H1 (cell line): Measurements from ENCODE around the gene MAP2K5. TPM values are rescaled to one million over a fixed set of nuclear protein-coding genes. Genes with fewer than 3 reads are reported as not detected.

Experiments used
- CTCF ChIA-PET: fragments of 300-600 bp; sonication (Branson Sonifier 250); formaldehyde crosslinking; loops from one replicate; lab custom pipeline; 2021; ENCODE audit not compliant: partially characterized antibody; lab: Charles Lee
- POLR2A ChIA-PET: fragments of 300-600 bp; sonication (Branson Sonifier 250); formaldehyde crosslinking; loops from one replicate; lab custom pipeline; 2021; ENCODE audit warnings: inconsistent platforms; ENCODE audit not compliant: partially characterized antibody; lab: Charles Lee
- DNase-seq, 2 experiments: peaks; one replicate each; pipeline versions ENCODE4 v3.0.0 to v3.0.0-alpha.2; 2010 to 2022; ENCODE audit warnings: low spot score in 2 of 2, low read depth in 1 of 2, mixed read lengths in 1 of 2
- FAIRE-seq: peaks from 2 replicates; lab custom pipeline; 2011; peaks lifted over from hg19 to GRCh38; lab: Jason Lieb, UNC
- H2AFZ ChIP-seq: 2 replicates; pipeline ENCODE4 v1.8.1; 2012; ENCODE audit warnings: low read length, inconsistent platforms
- H2AK5ac ChIP-seq: 2 replicates; pipeline ENCODE4 v1.6.1; 2013; ENCODE audit warnings: low read depth, low read length
- H2BK120ac ChIP-seq: replicated peaks from 2 replicates; pipeline ENCODE3; 2013; ENCODE audit warnings: low read depth, low read length, inconsistent platforms
- H2BK12ac ChIP-seq: 2 replicates; pipeline ENCODE4 v1.6.1; 2013; ENCODE audit warnings: low read depth, low read length
- H2BK15ac ChIP-seq: 2 replicates; pipeline ENCODE4 v1.6.1; 2013; ENCODE audit warnings: low read length
- H2BK20ac ChIP-seq: 2 replicates; pipeline ENCODE4 v1.6.1; 2013; ENCODE audit warnings: low read length
- H2BK5ac ChIP-seq: 2 replicates; pipeline ENCODE4 v1.6.1; 2013; ENCODE audit warnings: low read depth, low read length
- H3K14ac ChIP-seq: 2 replicates; pipeline ENCODE4 v1.6.1; 2013; ENCODE audit warnings: inconsistent platforms; ENCODE audit not compliant: insufficient read length
- H3K18ac ChIP-seq: 2 replicates; pipeline ENCODE4 v1.6.1; 2013; ENCODE audit warnings: low read length; ENCODE audit errors: extremely low read depth
- H3K23ac ChIP-seq: 2 replicates; pipeline ENCODE4 v1.6.1; 2013; ENCODE audit warnings: inconsistent platforms; ENCODE audit not compliant: insufficient read length
- H3K23me2 ChIP-seq: 2 replicates; pipeline ENCODE4 v1.6.1; 2013; ENCODE audit warnings: low read depth, low read length
- H3K27ac ChIP-seq: 2 replicates; pipeline ENCODE4 v1.6.1; 2011; ENCODE audit warnings: low read depth, low read length, inconsistent platforms
- H3K27me3 ChIP-seq, 4 experiments: replicated peaks in 1 of 4; 1 replicate in 1 of 4; 2 replicates in 3 of 4; pipeline versions ENCODE4 v1.6.1 to v1.8.1; 2011 to 2013; ENCODE audit warnings: low read length in 3 of 4, mild to moderate bottlenecking in 3 of 4, inconsistent platforms in 2 of 4, mixed read lengths in 2 of 4, moderate library complexity in 1 of 4; ENCODE audit not compliant: control insufficient read depth in 3 of 4, insufficient read depth in 3 of 4; ENCODE audit errors: extremely low read depth in 1 of 4
- H3K36me3 ChIP-seq, 4 experiments: 2 replicates each; pipeline versions ENCODE4 v1.6.1 to v1.8.1; 2011 to 2013; ENCODE audit warnings: mild to moderate bottlenecking in 4 of 4, low read length in 3 of 4, moderate library complexity in 2 of 4, control low read depth in 1 of 4, inconsistent platforms in 1 of 4; ENCODE audit not compliant: insufficient read depth in 4 of 4, control insufficient read depth in 2 of 4
- H3K4ac ChIP-seq: replicated peaks from 2 replicates; pipeline ENCODE3; 2013; ENCODE audit warnings: low read length, low read depth, mixed read lengths, inconsistent platforms; ENCODE audit not compliant: insufficient read length
- H3K4me1 ChIP-seq, 4 experiments: replicated peaks in 1 of 4; 1 replicate in 1 of 4; 2 replicates in 3 of 4; pipeline versions ENCODE4 v1.6.1 to v1.8.1; 2011 to 2013; ENCODE audit warnings: low read length in 3 of 4, inconsistent platforms in 2 of 4, mixed read lengths in 1 of 4; ENCODE audit not compliant: insufficient read depth in 4 of 4, control insufficient read depth in 3 of 4
- H3K4me2 ChIP-seq, 2 experiments: 2 replicates each; pipeline versions ENCODE4 v1.6.1 to v1.8.1; 2011 to 2013; ENCODE audit warnings: low read depth in 2 of 2, low read length in 2 of 2, control low read depth in 1 of 2, inconsistent platforms in 1 of 2, mild to moderate bottlenecking in 1 of 2; ENCODE audit not compliant: insufficient read depth in 1 of 2
- H3K4me3 ChIP-seq, 4 experiments: fragments of 200-600, 300-600 bp in 1 of 4; sonication (generic), shearing (Covaris generic), sonication (Bioruptor Twin) in 1 of 4; 2 replicates each; pipeline versions ENCODE4 v1.5.1 to v1.8.1; 2011 to 2016; ENCODE audit warnings: low read length in 4 of 4, low read depth in 3 of 4, control low read depth in 2 of 4, inconsistent platforms in 2 of 4, mild to moderate bottlenecking in 2 of 4, mixed read lengths in 1 of 4, moderate library complexity in 1 of 4; ENCODE audit not compliant: insufficient read depth in 2 of 4; ENCODE audit errors: extremely low read depth in 1 of 4
- H3K56ac ChIP-seq: replicated peaks from 2 replicates; pipeline ENCODE3; 2013; ENCODE audit warnings: low read depth, mild to moderate bottlenecking, mixed read lengths, low read length, inconsistent platforms; ENCODE audit not compliant: insufficient read length
- H3K79me1 ChIP-seq: 2 replicates; pipeline ENCODE4 v1.6.1; 2013; ENCODE audit warnings: low read depth, low read length, control low read depth
- H3K79me2 ChIP-seq, 2 experiments: 2 replicates each; pipeline versions ENCODE4 v1.6.1 to v1.8.1; 2012 to 2013; ENCODE audit warnings: low read length in 2 of 2, mild to moderate bottlenecking in 2 of 2, inconsistent platforms in 1 of 2; ENCODE audit not compliant: insufficient read depth in 2 of 2, control insufficient read depth in 1 of 2
- H3K9ac ChIP-seq, 4 experiments: replicated peaks in 1 of 4; 1 replicate in 1 of 4; 2 replicates in 3 of 4; pipeline versions ENCODE4 v1.6.1 to v1.8.1; 2011 to 2013; ENCODE audit warnings: low read depth in 3 of 4, low read length in 3 of 4, control low read depth in 2 of 4, mild to moderate bottlenecking in 2 of 4, moderate library complexity in 2 of 4, inconsistent platforms in 1 of 4; ENCODE audit errors: extremely low read depth in 1 of 4
- H3K9me3 ChIP-seq, 2 experiments: 2 replicates each; pipeline versions ENCODE4 v1.6.1 to v1.8.1; 2012 to 2013; ENCODE audit warnings: mild to moderate bottlenecking in 2 of 2, moderate library complexity in 2 of 2, control low read depth in 1 of 2, inconsistent platforms in 1 of 2, low read depth in 1 of 2, low read length in 1 of 2, mixed read lengths in 1 of 2; ENCODE audit not compliant: insufficient read depth in 2 of 2
- H4K20me1 ChIP-seq, 2 experiments: replicated peaks in 1 of 2; 2 replicates each; pipeline versions ENCODE3 to v1.8.1; 2011 to 2013; ENCODE audit warnings: inconsistent platforms in 2 of 2, low read length in 2 of 2, mild to moderate bottlenecking in 1 of 2; ENCODE audit not compliant: insufficient read depth in 2 of 2, control insufficient read depth in 1 of 2
- H4K5ac ChIP-seq: 2 replicates; pipeline ENCODE4 v1.6.1; 2013; ENCODE audit warnings: low read length, low read depth, mixed read lengths, inconsistent platforms; ENCODE audit not compliant: insufficient read length
- H4K8ac ChIP-seq: 2 replicates; pipeline ENCODE4 v1.8.0; 2013; ENCODE audit warnings: mild to moderate bottlenecking, moderate library complexity, low read length, inconsistent platforms; ENCODE audit not compliant: insufficient read depth; ENCODE audit errors: extremely low read depth
- H4K91ac ChIP-seq: replicated peaks from 2 replicates; pipeline ENCODE3; 2013; ENCODE audit warnings: low read length, mixed read lengths, inconsistent platforms; ENCODE audit not compliant: insufficient read length
- CBX5 ChIP-seq: fragments of 300-800, 300-1000 bp; sonication (generic); IDR thresholded peaks from 2 replicates; pipeline ENCODE4 v1.7.1; 2016; ENCODE audit warnings: antibody characterized with exemption, low read length, low read depth
- CEBPB ChIP-seq: IDR thresholded peaks from 2 replicates; pipeline ENCODE4 v1.6.1; 2012; ENCODE audit warnings: low read depth, low read length
- GABPA ChIP-seq: IDR thresholded peaks from 2 replicates; pipeline ENCODE4 v1.6.1; 2011; ENCODE audit warnings: mild to moderate bottlenecking, low read length, moderate library complexity, borderline replicate concordance; ENCODE audit not compliant: insufficient read depth
- MAFK ChIP-seq: IDR thresholded peaks from 2 replicates; pipeline ENCODE4 v1.6.1; 2012; ENCODE audit warnings: low read depth, mild to moderate bottlenecking, improper control_type of control experiment, low read length
- SIN3A ChIP-seq, 2 experiments: IDR thresholded peaks in 1 of 2; conservative IDR thresholded peaks in 1 of 2; 2 replicates each; pipeline ENCODE4 v1.6.1; 2011 to 2012; ENCODE audit warnings: low read length in 2 of 2, improper control_type of control experiment in 1 of 2, low read depth in 1 of 2, mild to moderate bottlenecking in 1 of 2
- WGBS, 2 experiments: shearing (Covaris generic) in 1 of 2; methylation state at CpG; one replicate each; pipeline versions ENCODE4 v1.1.6 to v1.1.7; 2013 to 2015; ENCODE audit warnings: low lambda C conversion rate in 2 of 2, mixed read lengths in 2 of 2, inconsistent platforms in 1 of 2, low coverage in 1 of 2, missing lambda C conversion rate in 1 of 2; ENCODE audit not compliant: insufficient replicate concordance in 2 of 2, insufficient coverage in 1 of 2, insufficient read length in 1 of 2; ENCODE audit errors: extremely low coverage in 1 of 2, missing lambda C conversion rate in 1 of 2; 5-methylcytosine and 5-hydroxymethylcytosine counted together
- polyA plus RNA-seq, 7 experiments: library from polyadenylated mRNA; depleted of rRNA in 3 of 7; stranded (reverse) in 5 of 7; unstranded in 2 of 7; fragments of >200 nt in 5 of 7; fragments of 200-250 nt in 2 of 7; gene quantifications; 1 replicate in 5 of 7; 2 replicates in 1 of 7; 4 replicates in 1 of 7; pipeline versions ENCODE4 v1.2.1 to v1.2.3, GENCODE V29; 2011 to 2013; ENCODE audit warnings: missing spikeins in 2 of 7, mixed read lengths in 2 of 7
- total RNA-seq: library from RNA; stranded (reverse); fragmentation: NEBNext Ultra II Directional; extraction: Animal tissue kit (Norgen Biotek cat#: 25700); gene quantifications from 2 replicates; pipeline ENCODE4 v1.2.1, GENCODE V29; 2021
- TF ChIP-seq, protein P1 (sequence below), 3 experiments: IDR thresholded peaks; 1 replicate in 2 of 3; 2 replicates in 1 of 3; pipeline versions ENCODE4 v1.5.1 to v1.6.1; 2011; ENCODE audit warnings: low read length in 3 of 3, mild to moderate bottlenecking in 3 of 3, inconsistent platforms in 2 of 3, low read depth in 1 of 3, moderate library complexity in 1 of 3; ENCODE audit not compliant: insufficient read depth in 1 of 3; ENCODE audit errors: control extremely low read depth in 1 of 3

MAP2K5 gene
- total and polyA plus RNA-seq, 2 of the 8 experiments (the other 6 are each of a cell fraction or from before 2014, with no cell fraction given), result 4.4 to 15.8 TPM

DNA sequence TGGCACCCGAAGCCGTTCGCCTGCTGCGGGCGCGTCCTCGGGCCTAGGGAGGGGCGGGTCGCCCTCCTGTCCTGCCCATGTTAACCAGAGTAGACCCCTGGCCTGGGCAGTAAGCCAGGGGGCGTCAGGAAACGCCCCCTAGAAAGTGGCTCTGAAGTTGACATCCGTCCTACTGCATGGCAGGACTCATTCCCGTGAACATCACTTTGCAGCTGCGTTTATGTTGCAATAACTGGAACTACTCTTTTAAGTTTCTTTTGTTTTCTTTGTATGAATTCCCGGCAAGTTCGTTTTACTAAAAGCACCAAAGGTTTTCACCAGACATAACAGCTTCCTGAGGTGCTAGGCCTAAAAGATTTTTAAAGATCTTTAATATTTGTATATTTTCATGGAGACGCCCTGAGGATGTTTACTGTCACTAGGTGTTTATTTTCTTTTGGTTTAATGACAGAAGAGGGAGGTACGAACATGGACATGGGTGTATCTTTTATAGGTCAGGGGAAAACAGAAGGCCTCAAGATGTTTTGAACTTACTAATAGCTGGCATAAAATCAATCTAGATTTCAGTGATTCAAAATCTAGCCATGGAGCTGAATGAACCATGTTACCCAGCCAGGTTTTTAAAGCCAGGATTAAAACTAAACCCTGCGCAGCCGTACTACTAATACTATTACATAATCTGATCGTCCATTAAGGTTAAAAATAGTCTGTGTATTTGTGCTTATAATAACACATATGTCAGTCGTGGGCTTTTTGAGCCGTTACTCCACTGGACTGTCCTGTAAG, 20.5 kb upstream of the MAP2K5 start:
- no peak for TF ChIP-seq GABPA
- TF ChIP-seq, protein P1, sequence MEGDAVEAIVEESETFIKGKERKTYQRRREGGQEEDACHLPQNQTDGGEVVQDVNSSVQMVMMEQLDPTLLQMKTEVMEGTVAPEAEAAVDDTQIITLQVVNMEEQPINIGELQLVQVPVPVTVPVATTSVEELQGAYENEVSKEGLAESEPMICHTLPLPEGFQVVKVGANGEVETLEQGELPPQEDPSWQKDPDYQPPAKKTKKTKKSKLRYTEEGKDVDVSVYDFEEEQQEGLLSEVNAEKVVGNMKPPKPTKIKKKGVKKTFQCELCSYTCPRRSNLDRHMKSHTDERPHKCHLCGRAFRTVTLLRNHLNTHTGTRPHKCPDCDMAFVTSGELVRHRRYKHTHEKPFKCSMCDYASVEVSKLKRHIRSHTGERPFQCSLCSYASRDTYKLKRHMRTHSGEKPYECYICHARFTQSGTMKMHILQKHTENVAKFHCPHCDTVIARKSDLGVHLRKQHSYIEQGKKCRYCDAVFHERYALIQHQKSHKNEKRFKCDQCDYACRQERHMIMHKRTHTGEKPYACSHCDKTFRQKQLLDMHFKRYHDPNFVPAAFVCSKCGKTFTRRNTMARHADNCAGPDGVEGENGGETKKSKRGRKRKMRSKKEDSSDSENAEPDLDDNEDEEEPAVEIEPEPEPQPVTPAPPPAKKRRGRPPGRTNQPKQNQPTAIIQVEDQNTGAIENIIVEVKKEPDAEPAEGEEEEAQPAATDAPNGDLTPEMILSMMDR (IDR thresholded peaks at IDR 0.05; ENCODE audit: control extremely low read depth in 1 of 3, insufficient read depth in 1 of 3, low read depth in 1 of 3, low read length in 3 of 3), result peak in 1 of 3 experiments; percentile 14; a peak in 1 of 4 replicates
- TF ChIP-seq CBX5, result no peak
- TF ChIP-seq MAFK, result no peak
- TF ChIP-seq CEBPB, result peak; percentile 60; the same call in 1 of the 2 replicates
- TF ChIP-seq SIN3A (conservative IDR thresholded peaks at IDR 0.05 in 1 of 2, IDR thresholded peaks at IDR 0.05 in 1 of 2; ENCODE audit: low read depth in 1 of 2, low read length in 2 of 2), result 0 out of 4 replicates have a peak, but pooled peaks of 1 of the 2 experiments have one; percentile 33
- Histone ChIP-seq H3K4me2 (peak overlapping the region; percentile 64 to 97), H3K79me2 (no peaks in the 10 kb centered on the region), H4K91ac (no peak overlapping the region), H2BK15ac (no peak overlapping the region), H2AK5ac (no peak overlapping the region), H3K56ac (peak overlapping the region; percentile 64), H3K27me3 (peaks cover 0 to 7% (median 4%) of the 10 kb centered on the region in 4 experiments; a peak in 2 of 7 replicates), H3K18ac (peak overlapping the region; percentile 89; the same call in 1 of the 2 replicates), H3K23ac (no peak overlapping the region), H3K4ac (no peak overlapping the region), H4K8ac (peak overlapping the region; percentile 96; the same call in 1 of the 2 replicates), H3K79me1 (no peaks in the 10 kb centered on the region), H2BK120ac (no peak overlapping the region), H3K9ac (peak overlapping the region in 2 of 4 experiments; percentile 17 to 83; a peak in 4 of 7 replicates), H3K4me3 (peak overlapping the region; percentile 40 to 71 (median 51)), H4K20me1 (no peaks in the 10 kb centered on the region), H3K14ac (no peak overlapping the region), H3K4me1 (peaks cover 0 to 10% (median 1%) of the 10 kb centered on the region in 4 experiments; a peak in 4 of 7 replicates), H3K23me2 (peaks cover 15% of the 10 kb centered on the region; the same call in 1 of the 2 replicates), H2BK12ac (no peak overlapping the region), H3K36me3 (no peaks in the 10 kb centered on the region), H2AFZ (0 out of 2 replicates have a peak overlapping the region, but pooled peaks have one; percentile 93), H3K9me3 (no peaks in the 10 kb centered on the region), H2BK5ac (no peak overlapping the region; the same call in 1 of the 2 replicates), H3K27ac (no peak overlapping the region), H4K5ac (no peak overlapping the region), H2BK20ac (no peak overlapping the region)
- FAIRE-seq (no peak), DNase-seq (no peak)
- ChIA-PET CTCF (interaction anchor here (0.6 to 1.3 kb wide), 3 partner anchors 21 to 92 kb away, joined by 3 to 4 read pairs (median 3); no protein-coding TSS in a partner anchor), POLR2A (interaction anchor here (0.7 to 2.6 kb wide), 8 partner anchors 16 to 240 kb away, joined by 3 to 8 read pairs (median 3); partner anchors contain the start of gene MAP2K5)
- WGBS, 2 experiments, result 29% methylated on average over 23 of the region's 23 CpGs; no CpG with 5 or more reads in 1 of the 2 experiments
